Kidney (tissue), 14 donors: ENCODE data around the gene TCF12. TPM values are rescaled to one million over a fixed set of nuclear protein-coding genes. Genes with fewer than 3 reads are reported as not detected.

Source experiments
- DNase-seq, 5 donors: peaks; one replicate each; pipeline ENCODE4 v3.0.0-alpha.2; 2013 to 2020
- FAIRE-seq: peaks from 2 replicates; lab custom pipeline; 2012; peaks lifted over from hg19 to GRCh38; lab: Jason Lieb, UNC
- H3K27ac ChIP-seq, 2 donors: one replicate each; pipeline ENCODE4 v1.7.0; 2013; ENCODE audit warnings: low read depth in 2 of 2, low read length in 2 of 2, inconsistent platforms in 1 of 2
- H3K27me3 ChIP-seq: one replicate; pipeline ENCODE4 v1.7.1; 2013; ENCODE audit warnings: low read length, inconsistent platforms; ENCODE audit not compliant: control insufficient read depth, insufficient read depth
- H3K36me3 ChIP-seq, 3 donors: one replicate each; pipeline versions ENCODE4 v1.7.0 to v1.7.1; 2013; ENCODE audit warnings: low read length in 3 of 3, control low read depth in 1 of 3, inconsistent platforms in 1 of 3; ENCODE audit not compliant: insufficient read depth in 3 of 3, control insufficient read depth in 2 of 3
- H3K4me1 ChIP-seq, 3 donors: one replicate each; pipeline versions ENCODE4 v1.7.0 to v1.7.1; 2013; ENCODE audit warnings: low read length in 3 of 3, inconsistent platforms in 1 of 3, low read depth in 1 of 3; ENCODE audit not compliant: control insufficient read depth in 2 of 3, insufficient read depth in 2 of 3
- H3K4me3 ChIP-seq, 3 donors: one replicate each; pipeline versions ENCODE4 v1.7.0 to v1.8.1; 2013; ENCODE audit warnings: low read length in 3 of 3, control low read depth in 1 of 3, inconsistent platforms in 1 of 3
- H3K9ac ChIP-seq, 3 donors: one replicate each; pipeline versions ENCODE4 v1.7.0 to v1.7.1; 2013; ENCODE audit warnings: low read length in 3 of 3, control low read depth in 1 of 3, inconsistent platforms in 1 of 3
- H3K9me3 ChIP-seq, 3 donors: one replicate each; pipeline versions ENCODE4 v1.7.0 to v1.7.1; 2013; ENCODE audit warnings: low read length in 3 of 3, control low read depth in 1 of 3, inconsistent platforms in 1 of 3; ENCODE audit not compliant: control insufficient read depth in 2 of 3, insufficient read depth in 1 of 3
- CTCF ChIP-seq: IDR thresholded peaks from 3 replicates; pipeline ENCODE4 v1.5.1; 2012; ENCODE audit warnings: mild to moderate bottlenecking, moderate library complexity, borderline replicate concordance; ENCODE audit not compliant: insufficient read depth; ENCODE audit errors: extremely low read depth
- intact Hi-C: fragments of 100-400 bp; cut with DNase I; formaldehyde crosslinking; loops from one replicate; pipeline ENCODE4 v1.11.1; 2022
- polyA plus RNA-seq: library from polyadenylated mRNA; stranded (reverse); fragments of 350-450 nt; fragmentation: Illumina TruSeq; extraction: RNeasy Lipid Tissue Mini Kit (QIAGEN cat#74804); gene quantifications from one replicate; pipeline ENCODE4 v1.2.3, GENCODE V29; 2014; ENCODE audit warnings: low read depth, low replicate concordance; ENCODE audit not compliant: insufficient read depth
- total RNA-seq: library from RNA; stranded (reverse); fragmentation: NEBNext Ultra II Directional; extraction: Animal tissue kit (Norgen Biotek cat#: 25700); gene quantifications from one replicate; pipeline ENCODE4 v1.2.1, GENCODE V29; 2021
- donor health status: control.
- donor health status: control.
- donor health status: control.
- donor health status: control.
- donor health status: control.
- donor health status: DM: yes; HTN: yes; CAD: no.
- donor health status: Normal renal cell carcinoma (clear cell type).

The TCF12 gene
- total and polyA plus RNA-seq, 2 donors from 2014 or later: 16.3 to 116 TPM

GRCh38 chr15:57061696-57062095, 143.3 kb downstream of the TCF12 start:
- H3K27me3 ChIP-seq: no peaks in the 10 kb centered on the region
- no peak overlapping the region for H3K4me3 ChIP-seq
- intact Hi-C loops: no loop called here
- H3K27ac ChIP-seq: no peak overlapping the region
- no peaks in the 10 kb centered on the region for H3K36me3 ChIP-seq
- no peak overlapping the region for H3K9ac ChIP-seq
- H3K9me3 ChIP-seq: no peaks in the 10 kb centered on the region
- no peak for TF ChIP-seq CTCF
- peaks cover 0 to 9% (median 0%) of the 10 kb centered on the region in 3 donors for H3K4me1 ChIP-seq
- no peak for DNase-seq
- no peak for FAIRE-seq

- H3K9me3 ChIP-seq: no peaks in the 10 kb centered on the region
- no peaks in the 10 kb centered on the region for H3K4me1 ChIP-seq
- FAIRE-seq (no peak), DNase-seq (no peak)
- no peak overlapping the region for H3K4me3 ChIP-seq
- no peak for TF ChIP-seq CTCF
- no peaks in the 10 kb centered on the region for H3K27me3 ChIP-seq
- H3K36me3 ChIP-seq: no peaks in the 10 kb centered on the region
- intact Hi-C loops: no loop called here
- H3K27ac ChIP-seq: no peak overlapping the region
- no peak overlapping the region for H3K9ac ChIP-seq
Observed at GRCh38 chr15:57064033-57064432, 145.6 kb downstream of the TCF12 start.

GRCh38 chr15:57069423-57069822, 151.0 kb downstream of the TCF12 start:
- no peak for DNase-seq
- intact Hi-C loops: no loop called here
- FAIRE-seq: no peak
- Histone ChIP-seq H3K4me1 (no peaks in the 10 kb centered on the region), H3K36me3 (no peaks in the 10 kb centered on the region), H3K4me3 (no peak overlapping the region), H3K9ac (no peak overlapping the region), H3K27me3 (no peaks in the 10 kb centered on the region), H3K9me3 (no peaks in the 10 kb centered on the region), H3K27ac (no peak overlapping the region)
- no peak for TF ChIP-seq CTCF

- no peak for FAIRE-seq
- H3K36me3 ChIP-seq: no peaks in the 10 kb centered on the region
- H3K9me3 ChIP-seq: no peaks in the 10 kb centered on the region
Observed at GRCh38 chr15:57070674-57071073, 152.2 kb downstream of the TCF12 start.

More at GRCh38 chr15:57070674-57071073, 152.2 kb downstream of the TCF12 start:
- no peak overlapping the region for H3K9ac ChIP-seq
- no peaks in the 10 kb centered on the region for H3K27me3 ChIP-seq
- H3K27ac ChIP-seq: no peak overlapping the region
- DNase-seq: no peak
- TF ChIP-seq CTCF: no peak
- intact Hi-C loops: no loop called here
- no peak overlapping the region for H3K4me3 ChIP-seq
- H3K4me1 ChIP-seq: no peaks in the 10 kb centered on the region
